GM23338 (cell line): ENCODE data around the gene TOX2. TPM values are rescaled to one million over a fixed set of nuclear protein-coding genes. Genes with fewer than 3 reads are reported as not detected.

Source experiments
- ATAC-seq: fragments of 200-7000 bp; cut with Tn5 transposase; 3 replicates; pipeline ENCODE4 v1.9.1; 2020
- DNase-seq: peaks from one replicate; pipeline ENCODE4 v3.0.0-alpha.2; 2015; ENCODE audit warnings: low spot score
- H2AFZ ChIP-seq: fragments of 200-600 bp; sonication (generic); 2 replicates; pipeline ENCODE4 v1.8.0; 2016; ENCODE audit warnings: antibody characterized with exemption, mild to moderate bottlenecking, moderate library complexity
- H3F3A ChIP-seq: fragments of 200-600 bp; sonication (generic); replicated peaks from 2 replicates; pipeline ENCODE4 v1.8.0; 2017; ENCODE audit warnings: antibody characterized with exemption, mixed run types, low read depth
- H3K27ac ChIP-seq: fragments of 200-600 bp; sonication (generic); 2 replicates; pipeline ENCODE4 v1.6.1; 2016; ENCODE audit warnings: low read depth
- H3K27me3 ChIP-seq: fragments of 200-600 bp; sonication (generic); 2 replicates; pipeline ENCODE4 v1.8.0; 2016; ENCODE audit warnings: mild to moderate bottlenecking, mixed run types, moderate library complexity; ENCODE audit not compliant: insufficient read depth
- H3K36me3 ChIP-seq: fragments of 200-600 bp; sonication (generic); 2 replicates; pipeline ENCODE4 v1.8.0; 2016; ENCODE audit warnings: mild to moderate bottlenecking; ENCODE audit not compliant: insufficient read depth
- H3K4me1 ChIP-seq: fragments of 200-600 bp; sonication (generic); 2 replicates; pipeline ENCODE4 v1.8.0; 2016; ENCODE audit warnings: mild to moderate bottlenecking, moderate library complexity; ENCODE audit not compliant: insufficient read depth
- H3K4me2 ChIP-seq: fragments of 200-600 bp; sonication (generic); 2 replicates; pipeline ENCODE4 v1.7.1; 2017; ENCODE audit warnings: mixed run types
- H3K4me3 ChIP-seq: fragments of 200-600 bp; sonication (generic); 2 replicates; pipeline ENCODE4 v1.6.1; 2016; ENCODE audit warnings: mixed run types
- H3K79me2 ChIP-seq: fragments of 200-600 bp; sonication (generic); replicated peaks from 2 replicates; pipeline ENCODE4 v1.8.0; 2017; ENCODE audit warnings: mild to moderate bottlenecking; ENCODE audit not compliant: insufficient read depth
- H3K9me2 ChIP-seq: fragments of 200-600 bp; sonication (generic); 2 replicates; pipeline ENCODE4 v1.8.0; 2017; ENCODE audit not compliant: insufficient read depth
- H4K20me1 ChIP-seq: fragments of 200-600 bp; sonication (generic); replicated peaks from 2 replicates; pipeline ENCODE4 v1.8.0; 2017; ENCODE audit warnings: mild to moderate bottlenecking; ENCODE audit not compliant: insufficient read depth
- H3K27ac Mint-ChIP-seq: 2 replicates; pipeline ENCODE4 v1.8.0; 2020; ENCODE audit warnings: inconsistent platforms, mild to moderate bottlenecking, moderate library complexity, mixed read lengths
- H3K27me3 Mint-ChIP-seq: 3 replicates; pipeline ENCODE4 v1.8.0; 2022; ENCODE audit warnings: low read depth, mild to moderate bottlenecking, moderate library complexity, mixed read lengths, inconsistent platforms; ENCODE audit not compliant: insufficient read depth, poor library complexity
- H3K36me3 Mint-ChIP-seq: 3 replicates; pipeline ENCODE4 v1.8.0; 2021; ENCODE audit warnings: low read depth, mild to moderate bottlenecking, inconsistent platforms, moderate library complexity, mixed read lengths
- H3K4me1 Mint-ChIP-seq: 3 replicates; pipeline ENCODE4 v1.8.0; 2020; ENCODE audit warnings: mild to moderate bottlenecking, inconsistent platforms, mixed read lengths
- H3K4me3 Mint-ChIP-seq: 3 replicates; pipeline ENCODE4 v1.8.0; 2021; ENCODE audit warnings: moderate library complexity, mild to moderate bottlenecking, inconsistent platforms, mixed read lengths
- H3K9me3 Mint-ChIP-seq: 3 replicates; pipeline ENCODE4 v1.8.0; 2020; ENCODE audit warnings: moderate library complexity, mild to moderate bottlenecking, inconsistent platforms, mixed read lengths
- CREB1 ChIP-seq: fragments of 250-450 bp; sonication (Bioruptor Pico); IDR thresholded peaks from 2 replicates; pipeline ENCODE4 v1.5.0; 2020; ENCODE audit warnings: low read depth, mild to moderate bottlenecking, moderate library complexity
- CTCF ChIP-seq, 2 experiments: fragments of 200-600 bp in 1 of 2; sonication (generic) in 1 of 2; conservative IDR thresholded peaks; 2 replicates each; pipeline versions ENCODE4 v1.5.1 to v1.6.1; 2016 to 2017; ENCODE audit warnings: antibody characterized with exemption in 2 of 2, low read depth in 2 of 2, mild to moderate bottlenecking in 2 of 2, moderate library complexity in 1 of 2
- ETS1 ChIP-seq: IDR thresholded peaks from 2 replicates; pipeline ENCODE4 v1.6.1; 2016; ENCODE audit warnings: antibody characterized with exemption
- EZH2 ChIP-seq: fragments of 200-600 bp; sonication (generic); IDR thresholded peaks from one replicate; pipeline ENCODE4 v1.8.0; 2017; ENCODE audit warnings: antibody characterized with exemption, mild to moderate bottlenecking, low read depth; ENCODE audit not compliant: unreplicated experiment
- EZH2phosphoT487 ChIP-seq: fragments of 200-600 bp; sonication (generic); IDR thresholded peaks from one replicate; pipeline ENCODE4 v1.8.1; 2018; ENCODE audit warnings: antibody characterized with exemption; ENCODE audit not compliant: unreplicated experiment
- NANOG ChIP-seq: IDR thresholded peaks from 2 replicates; pipeline ENCODE4 v1.6.1; 2016; ENCODE audit warnings: antibody characterized with exemption, borderline replicate concordance
- POLR2AphosphoS5 ChIP-seq: IDR thresholded peaks from 2 replicates; pipeline ENCODE4 v1.6.1; 2016; ENCODE audit warnings: antibody characterized with exemption, low read depth
- REST ChIP-seq: IDR thresholded peaks from one replicate; pipeline ENCODE4 v1.6.1; 2018; ENCODE audit warnings: antibody characterized with exemption; ENCODE audit not compliant: unreplicated experiment
- STAT1 ChIP-seq: IDR thresholded peaks from one replicate; pipeline ENCODE4 v1.6.1; 2016; ENCODE audit warnings: antibody characterized with exemption; ENCODE audit not compliant: unreplicated experiment
- polyA plus RNA-seq: library from polyadenylated mRNA; unstranded; fragments of >200 nt; fragmentation: Nextera tagmentation; extraction: Ambion mirVana; gene quantifications from 2 replicates; pipeline ENCODE4 v1.2.1, GENCODE V29; 2016
- total RNA-seq: library from RNA; depleted of rRNA; stranded (reverse); fragments of >200 nt; shearing (Covaris generic); gene quantifications from 2 replicates; pipeline ENCODE4 v1.2.3, GENCODE V29; 2014

TOX2 gene
- total and polyA plus RNA-seq, 2 experiments from 2014 or later: 1.4 to 1.5 TPM

DNA sequence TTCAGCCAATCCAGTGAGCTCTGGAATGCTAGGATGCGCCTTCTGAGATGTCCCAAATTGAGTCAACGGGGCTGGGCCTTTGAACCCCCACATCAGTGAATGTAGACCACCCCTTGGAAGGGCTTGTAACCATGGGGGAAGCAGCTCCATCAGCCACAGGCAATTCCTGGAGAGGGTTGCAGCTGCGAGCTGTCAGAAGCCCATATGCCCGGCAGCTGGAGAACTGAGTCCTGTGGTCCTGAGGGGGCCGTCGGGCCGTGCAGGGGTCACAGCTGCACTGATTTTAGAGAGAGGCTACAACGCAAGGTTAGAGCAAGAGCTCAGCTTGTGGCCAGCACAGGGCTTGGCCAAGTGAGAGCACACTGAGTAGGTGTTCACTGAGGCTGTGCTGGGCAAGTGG lies 121.3 kb downstream of the TOX2 start:
- no peak for DNase-seq

GRCh38 chr20:44036441-44036840 lies 121.8 kb downstream of the TOX2 start:
- DNase-seq (no peak), ATAC-seq (no peak)
- Histone ChIP-seq H3K27ac (no peak overlapping the region), H3K4me3 (no peak overlapping the region), H3K4me2 (no peak overlapping the region), H2AFZ (no peak overlapping the region), H3K9me2 (no peaks in the 10 kb centered on the region), H4K20me1 (no peaks in the 10 kb centered on the region), H3K4me1 (no peaks in the 10 kb centered on the region), H3K79me2 (no peaks in the 10 kb centered on the region), H3K27me3 (no peaks in the 10 kb centered on the region), H3F3A (no peaks in the 10 kb centered on the region), H3K36me3 (no peaks in the 10 kb centered on the region)
- H3K4me1 Mint-ChIP-seq: peaks cover 10% of the 10 kb centered on the region; the same call in 2 of the 3 replicates
- H3K9me3 Mint-ChIP-seq: no peaks in the 10 kb centered on the region
- no peak overlapping the region for H3K4me3 Mint-ChIP-seq
- no peak overlapping the region for H3K27ac Mint-ChIP-seq
- H3K27me3 Mint-ChIP-seq: peaks cover 8% of the 10 kb centered on the region
- H3K36me3 Mint-ChIP-seq: no peaks in the 10 kb centered on the region
- TF ChIP-seq STAT1: no peak
- TF ChIP-seq CREB1 (CRISPR knock-in tag): no peak
- TF ChIP-seq EZH2: no peak
- TF ChIP-seq NANOG: no peak
- TF ChIP-seq CTCF (conservative IDR thresholded peaks at IDR 0.05; ENCODE audit: low read depth in 2 of 2): no peak
- no peak for TF ChIP-seq REST
- no peak for TF ChIP-seq ETS1
- no peak for TF ChIP-seq POLR2AphosphoS5
- TF ChIP-seq EZH2phosphoT487: no peak

More for the DNA sequence above, 121.3 kb downstream of the TOX2 start:
- no peak for ATAC-seq
- TF ChIP-seq ETS1 (no peak), STAT1 (no peak), CREB1 (CRISPR knock-in tag) (no peak), EZH2 (no peak)
- H3F3A ChIP-seq: no peaks in the 10 kb centered on the region
- no peaks in the 10 kb centered on the region for H3K9me2 ChIP-seq
- H4K20me1 ChIP-seq: no peaks in the 10 kb centered on the region
- H3K9me3 Mint-ChIP-seq: no peaks in the 10 kb centered on the region
- no peaks in the 10 kb centered on the region for H3K36me3 Mint-ChIP-seq
- H3K36me3 ChIP-seq: no peaks in the 10 kb centered on the region
- no peak overlapping the region for H3K27ac Mint-ChIP-seq
- no peak overlapping the region for H3K4me2 ChIP-seq
- H3K79me2 ChIP-seq: no peaks in the 10 kb centered on the region
- no peaks in the 10 kb centered on the region for H3K4me1 ChIP-seq
- no peak overlapping the region for H3K27ac ChIP-seq
- H3K4me3 ChIP-seq: no peak overlapping the region
- peaks cover 10% of the 10 kb centered on the region; the same call in 2 of the 3 replicates for H3K4me1 Mint-ChIP-seq
- peaks cover 8% of the 10 kb centered on the region for H3K27me3 Mint-ChIP-seq
- no peak overlapping the region for H3K4me3 Mint-ChIP-seq
- H3K27me3 ChIP-seq: no peaks in the 10 kb centered on the region
- H2AFZ ChIP-seq: no peak overlapping the region
